WERI-Rb-1 (cell line): ENCODE data around the gene DUXB.

ENCODE experiments used
- DNase-seq: peaks from one replicate; pipeline ENCODE4 v3.0.0-alpha.2; 2020
- H3K27ac ChIP-seq: fragments of 250-450 bp; sonication (Bioruptor Pico); 2 replicates; pipeline ENCODE4 v1.5.1; 2020; ENCODE audit warnings: mild to moderate bottlenecking, moderate library complexity
- H3K27me3 ChIP-seq: fragments of 250-450 bp; sonication (Bioruptor Pico); 2 replicates; pipeline ENCODE4 v1.5.1; 2021; ENCODE audit warnings: mild to moderate bottlenecking, low read depth, moderate library complexity; ENCODE audit not compliant: insufficient read depth, severe bottlenecking
- H3K36me3 ChIP-seq: fragments of 250-450 bp; sonication (Bioruptor Pico); 2 replicates; pipeline ENCODE4 v1.5.1; 2020; ENCODE audit warnings: mild to moderate bottlenecking, moderate library complexity
- H3K4me3 ChIP-seq: 2 replicates; pipeline ENCODE4 v1.5.1; 2011; ENCODE audit warnings: low read depth, mild to moderate bottlenecking, control low read depth, low read length
- H3K9me3 ChIP-seq: fragments of 250-450 bp; sonication (Bioruptor Pico); 2 replicates; pipeline ENCODE4 v1.5.1; 2021; ENCODE audit warnings: mild to moderate bottlenecking, moderate library complexity; ENCODE audit not compliant: severe bottlenecking
- TF ChIP-seq, protein P1 (sequence below): IDR thresholded peaks from 2 replicates; pipeline ENCODE4 v1.5.1; 2011; ENCODE audit warnings: low read depth, mild to moderate bottlenecking, control low read depth, inconsistent platforms, low read length

Gene DUXB, protein sequence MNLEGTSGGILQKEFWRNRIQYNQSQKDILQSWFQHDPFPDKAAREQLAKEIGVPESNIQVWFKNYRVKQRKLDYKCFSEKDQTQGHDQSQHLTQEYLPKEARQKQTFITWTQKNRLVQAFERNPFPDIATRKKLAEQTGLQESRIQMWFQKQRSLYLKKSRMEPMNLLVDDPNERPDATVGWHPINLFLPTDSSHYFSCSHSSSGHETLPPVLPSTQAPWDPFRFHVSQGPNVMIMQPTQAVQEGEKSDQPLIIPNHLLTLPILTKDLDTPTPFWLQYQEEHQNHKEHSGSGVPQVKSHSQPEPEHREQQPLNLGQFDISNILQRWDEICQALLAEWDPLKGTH

DNA sequence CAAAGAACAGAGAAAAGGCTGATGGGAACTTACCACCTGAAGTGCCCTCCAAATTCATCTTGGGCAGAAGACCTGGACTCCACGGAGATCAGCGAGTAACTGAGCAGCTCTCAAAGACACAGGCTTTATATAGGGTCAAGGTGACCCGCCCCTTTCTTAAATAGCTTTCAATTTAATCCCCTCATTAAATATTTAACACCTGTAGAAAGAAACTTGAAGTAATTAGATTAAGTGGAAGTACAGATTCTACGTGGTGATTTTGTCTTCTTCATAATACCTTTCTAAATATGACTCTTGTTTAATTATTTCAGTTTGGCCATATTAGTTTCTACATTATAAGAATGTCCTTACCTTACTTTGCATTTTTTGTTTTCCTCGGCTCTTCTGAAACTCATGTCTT lies at the start of gene DUXB:
Gene DUXB (minus strand): TSS at position 101 of the 400 bp plus-strand sequence. CDS start 43 bp downstream, at position 58.
- Histone ChIP-seq H3K27me3 (no peaks in the 10 kb centered on the region), H3K4me3 (peak within 1 kb of the TSS; percentile 32), H3K36me3 (no peaks in the 10 kb centered on the region), H3K9me3 (no peaks in the 10 kb centered on the region), H3K27ac (peak within 1 kb of the TSS; percentile 60)
- peak; percentile 40 for DNase-seq
- TF ChIP-seq, protein P1, sequence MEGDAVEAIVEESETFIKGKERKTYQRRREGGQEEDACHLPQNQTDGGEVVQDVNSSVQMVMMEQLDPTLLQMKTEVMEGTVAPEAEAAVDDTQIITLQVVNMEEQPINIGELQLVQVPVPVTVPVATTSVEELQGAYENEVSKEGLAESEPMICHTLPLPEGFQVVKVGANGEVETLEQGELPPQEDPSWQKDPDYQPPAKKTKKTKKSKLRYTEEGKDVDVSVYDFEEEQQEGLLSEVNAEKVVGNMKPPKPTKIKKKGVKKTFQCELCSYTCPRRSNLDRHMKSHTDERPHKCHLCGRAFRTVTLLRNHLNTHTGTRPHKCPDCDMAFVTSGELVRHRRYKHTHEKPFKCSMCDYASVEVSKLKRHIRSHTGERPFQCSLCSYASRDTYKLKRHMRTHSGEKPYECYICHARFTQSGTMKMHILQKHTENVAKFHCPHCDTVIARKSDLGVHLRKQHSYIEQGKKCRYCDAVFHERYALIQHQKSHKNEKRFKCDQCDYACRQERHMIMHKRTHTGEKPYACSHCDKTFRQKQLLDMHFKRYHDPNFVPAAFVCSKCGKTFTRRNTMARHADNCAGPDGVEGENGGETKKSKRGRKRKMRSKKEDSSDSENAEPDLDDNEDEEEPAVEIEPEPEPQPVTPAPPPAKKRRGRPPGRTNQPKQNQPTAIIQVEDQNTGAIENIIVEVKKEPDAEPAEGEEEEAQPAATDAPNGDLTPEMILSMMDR = no peak

DNA sequence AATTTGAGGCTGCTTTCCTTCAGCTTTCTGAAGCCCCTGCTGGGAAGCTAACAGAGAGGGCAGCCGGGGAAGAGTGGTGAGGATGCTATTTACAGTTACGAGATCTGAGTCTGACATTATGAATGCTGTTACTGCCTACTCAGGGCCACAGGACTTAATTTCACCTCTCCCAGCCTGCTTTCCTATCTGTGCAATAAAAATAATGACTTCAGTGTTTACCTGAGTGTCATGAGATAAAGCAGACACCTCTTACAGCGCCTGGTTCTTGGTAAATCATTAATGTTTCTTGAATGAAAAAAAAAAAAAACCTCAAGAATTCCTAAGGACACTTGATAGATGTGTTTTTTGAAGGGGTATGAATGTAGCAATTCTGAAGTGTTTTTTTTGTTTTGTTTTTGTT lies 49.3 kb upstream of the DUXB start:
- Histone ChIP-seq H3K27ac (no peak overlapping the region), H3K9me3 (no peaks in the 10 kb centered on the region), H3K27me3 (no peaks in the 10 kb centered on the region), H3K4me3 (no peak overlapping the region), H3K36me3 (no peaks in the 10 kb centered on the region)
- DNase-seq = no peak
- TF ChIP-seq, protein P1 = no peak

DNA sequence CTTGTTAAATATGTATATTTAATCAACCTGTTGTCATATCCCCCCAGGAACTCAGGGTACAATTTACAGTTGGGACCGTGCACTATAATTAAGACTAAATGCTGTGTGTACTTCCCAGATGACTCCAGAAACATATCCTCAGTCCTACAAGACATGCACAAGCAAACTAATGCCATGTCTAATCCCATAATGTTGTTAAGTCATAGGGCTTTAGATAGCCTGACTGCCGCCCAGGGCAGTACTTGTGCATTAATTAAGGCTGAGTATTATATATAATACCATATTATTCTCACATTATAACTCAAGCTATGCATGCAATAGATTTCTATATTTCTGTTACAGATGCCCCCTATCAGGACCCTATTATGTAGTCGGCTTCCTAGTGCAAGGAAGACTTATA lies 45.1 kb upstream of the DUXB start:
- TF ChIP-seq, protein P1 = no peak
- Histone ChIP-seq H3K27me3 (no peaks in the 10 kb centered on the region), H3K36me3 (no peaks in the 10 kb centered on the region), H3K27ac (no peak overlapping the region), H3K4me3 (no peak overlapping the region), H3K9me3 (peaks cover 14% of the 10 kb centered on the region)
- peak; percentile 26 for DNase-seq

DNA sequence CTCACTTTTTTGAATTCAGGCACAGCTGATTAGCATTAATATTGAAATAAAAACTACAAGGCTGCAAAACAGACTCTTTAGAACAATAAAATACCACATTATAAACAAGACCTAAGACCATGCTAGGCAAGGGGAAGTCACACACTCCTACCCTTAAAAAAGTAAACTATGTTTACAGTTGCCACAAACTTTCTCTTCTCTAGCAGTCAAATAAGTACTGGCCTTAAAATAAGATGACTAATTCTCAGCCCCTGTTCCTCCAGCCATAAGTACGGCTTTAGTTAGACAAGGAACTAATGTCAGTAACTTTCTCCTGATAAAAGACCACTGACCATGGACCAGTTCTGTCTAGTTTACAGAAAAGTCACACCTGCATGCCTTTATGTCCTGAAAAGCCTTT lies 44.6 kb upstream of the DUXB start:
- H3K27ac ChIP-seq = no peak overlapping the region
- TF ChIP-seq, protein P1 = no peak
- no peak for DNase-seq
- H3K4me3 ChIP-seq = no peak overlapping the region
- H3K27me3 ChIP-seq = no peaks in the 10 kb centered on the region
- no peaks in the 10 kb centered on the region for H3K36me3 ChIP-seq
- peaks cover 14% of the 10 kb centered on the region for H3K9me3 ChIP-seq

DNA sequence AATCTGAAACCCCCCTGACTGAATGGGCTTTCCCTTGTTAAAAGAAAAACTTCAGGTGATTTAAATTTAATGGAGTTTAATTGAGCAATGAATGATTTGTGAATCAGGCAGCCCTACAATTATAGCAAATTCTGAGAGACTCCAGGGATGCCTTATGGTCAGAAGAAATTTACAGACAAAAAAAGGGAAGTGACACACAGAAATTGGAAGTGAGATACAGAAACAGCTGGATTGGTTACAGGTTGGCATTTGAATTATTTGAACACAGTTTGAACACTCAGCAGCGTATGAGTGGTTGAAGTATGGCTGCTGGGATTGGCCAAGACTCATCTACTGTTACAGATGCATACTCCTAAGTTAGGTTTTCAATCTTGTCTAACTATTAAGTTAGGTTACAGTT lies 44.0 kb upstream of the DUXB start:
- Histone ChIP-seq H3K27ac (no peak overlapping the region), H3K36me3 (no peaks in the 10 kb centered on the region), H3K4me3 (no peak overlapping the region), H3K9me3 (peaks cover 14% of the 10 kb centered on the region), H3K27me3 (no peaks in the 10 kb centered on the region)
- TF ChIP-seq, protein P1 = no peak
- DNase-seq = no peak
